ENCODE measurements around the gene LAMP1. TPM values are rescaled to one million over a fixed set of nuclear protein-coding genes. Genes with fewer than 3 reads are reported as not detected.
"Not testable (repeated sequence)": the region's sequence is repeated elsewhere in the genome, so short reads cannot be mapped to it uniquely, and the experiment has no call there.

Gene LAMP1
- total RNA-seq, 1 donor from 2014 or later, result 210 TPM

DNA sequence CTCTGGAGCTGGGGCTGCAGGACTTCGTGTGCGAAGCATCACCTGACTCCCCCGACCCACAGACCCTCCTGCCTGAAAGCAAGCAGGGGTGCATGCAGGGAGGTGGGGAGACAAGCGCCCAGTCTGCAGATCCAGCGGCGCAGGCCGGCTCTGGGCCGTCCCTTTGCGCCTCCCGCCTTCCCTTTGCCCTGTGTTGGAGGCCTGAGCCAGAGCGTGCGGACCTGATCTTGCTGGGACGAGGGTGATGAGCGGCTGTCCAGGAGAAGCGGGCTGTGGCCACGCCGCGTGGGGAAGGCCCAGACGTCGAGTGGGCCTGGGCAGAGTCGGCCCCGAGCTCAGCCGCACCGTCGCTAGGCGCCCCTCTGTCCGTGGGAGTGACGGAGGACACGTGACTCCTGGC lies 72.2 kb downstream of the LAMP1 start:
- no peaks in the 10 kb centered on the region for H3K36me3 Mint-ChIP-seq (ENCODE audit: low read depth, unreplicated experiment)
- H3K4me1 Mint-ChIP-seq (ENCODE audit: unreplicated experiment), result no peaks in the 10 kb centered on the region
- H3K4me3 Mint-ChIP-seq (ENCODE audit: unreplicated experiment), result no peak overlapping the region
- peaks cover 5% of the 10 kb centered on the region for H3K27me3 Mint-ChIP-seq (ENCODE audit: unreplicated experiment)
- no peak for DNase-seq (ENCODE audit: low spot score)
- no peak overlapping the region for H3K27ac Mint-ChIP-seq (ENCODE audit: unreplicated experiment)
- TF ChIP-seq, protein P1, sequence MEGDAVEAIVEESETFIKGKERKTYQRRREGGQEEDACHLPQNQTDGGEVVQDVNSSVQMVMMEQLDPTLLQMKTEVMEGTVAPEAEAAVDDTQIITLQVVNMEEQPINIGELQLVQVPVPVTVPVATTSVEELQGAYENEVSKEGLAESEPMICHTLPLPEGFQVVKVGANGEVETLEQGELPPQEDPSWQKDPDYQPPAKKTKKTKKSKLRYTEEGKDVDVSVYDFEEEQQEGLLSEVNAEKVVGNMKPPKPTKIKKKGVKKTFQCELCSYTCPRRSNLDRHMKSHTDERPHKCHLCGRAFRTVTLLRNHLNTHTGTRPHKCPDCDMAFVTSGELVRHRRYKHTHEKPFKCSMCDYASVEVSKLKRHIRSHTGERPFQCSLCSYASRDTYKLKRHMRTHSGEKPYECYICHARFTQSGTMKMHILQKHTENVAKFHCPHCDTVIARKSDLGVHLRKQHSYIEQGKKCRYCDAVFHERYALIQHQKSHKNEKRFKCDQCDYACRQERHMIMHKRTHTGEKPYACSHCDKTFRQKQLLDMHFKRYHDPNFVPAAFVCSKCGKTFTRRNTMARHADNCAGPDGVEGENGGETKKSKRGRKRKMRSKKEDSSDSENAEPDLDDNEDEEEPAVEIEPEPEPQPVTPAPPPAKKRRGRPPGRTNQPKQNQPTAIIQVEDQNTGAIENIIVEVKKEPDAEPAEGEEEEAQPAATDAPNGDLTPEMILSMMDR (IDR thresholded peaks at IDR 0.05; ENCODE audit: unreplicated experiment), result no peak
- H3K9me3 Mint-ChIP-seq (ENCODE audit: unreplicated experiment), result no peaks in the 10 kb centered on the region

DNA sequence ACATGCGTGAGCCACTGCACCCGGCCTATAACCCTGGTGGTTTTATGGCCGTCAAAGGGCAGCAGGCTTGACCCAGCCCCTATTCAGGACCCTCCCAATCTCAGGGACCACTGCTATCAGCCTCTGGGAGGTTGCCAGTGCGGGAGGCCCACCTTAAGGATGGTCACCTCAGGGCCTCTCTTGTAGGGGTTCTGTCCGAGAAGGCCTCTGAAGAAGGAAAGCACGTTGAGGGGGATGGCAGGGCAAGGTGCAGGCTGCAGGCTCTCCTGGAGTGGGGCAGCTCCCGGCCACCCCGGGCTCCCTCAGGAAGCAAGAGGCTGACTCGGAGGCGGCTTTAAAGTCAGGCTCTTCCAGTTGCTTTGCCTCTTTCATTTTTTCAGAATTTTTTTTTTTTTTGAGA lies 72.8 kb downstream of the LAMP1 start:
- Mint-ChIP-seq H3K27ac (ENCODE audit: unreplicated experiment) (no peak overlapping the region), H3K9me3 (ENCODE audit: unreplicated experiment) (no peaks in the 10 kb centered on the region), H3K4me1 (ENCODE audit: unreplicated experiment) (no peaks in the 10 kb centered on the region), H3K4me3 (ENCODE audit: unreplicated experiment) (no peak overlapping the region), H3K27me3 (ENCODE audit: unreplicated experiment) (peaks cover 5% of the 10 kb centered on the region), H3K36me3 (ENCODE audit: low read depth, unreplicated experiment) (no peaks in the 10 kb centered on the region)
- TF ChIP-seq, protein P1 (IDR thresholded peaks at IDR 0.05; ENCODE audit: unreplicated experiment), result no peak
- no peak for DNase-seq (ENCODE audit: low spot score)

DNA sequence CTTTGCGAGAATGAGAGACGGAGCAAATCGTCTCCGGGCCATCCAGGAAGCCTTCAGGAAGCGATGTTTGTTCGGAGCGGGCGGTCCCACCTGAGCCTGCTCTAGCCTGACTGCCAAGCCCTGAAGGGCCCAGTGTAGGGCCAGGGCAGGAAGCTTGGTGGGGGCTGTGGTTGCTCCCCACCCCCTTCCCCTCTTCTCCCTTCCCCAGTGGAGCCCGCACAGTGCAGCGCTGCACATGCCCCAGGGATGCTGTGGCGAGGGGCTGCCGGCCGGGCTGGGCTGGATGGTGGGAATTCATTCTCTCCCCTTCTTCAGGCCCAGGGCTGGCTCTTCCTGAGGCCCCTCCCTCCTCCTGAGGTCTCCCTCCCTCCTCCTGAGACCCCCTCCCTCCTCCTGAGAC lies 74.0 kb downstream of the LAMP1 start:
- no peak overlapping the region for H3K4me3 Mint-ChIP-seq (ENCODE audit: unreplicated experiment)
- H3K9me3 Mint-ChIP-seq (ENCODE audit: unreplicated experiment), result no peaks in the 10 kb centered on the region
- H3K4me1 Mint-ChIP-seq (ENCODE audit: unreplicated experiment), result no peaks in the 10 kb centered on the region
- DNase-seq (ENCODE audit: low spot score), result no peak
- TF ChIP-seq, protein P1 (IDR thresholded peaks at IDR 0.05; ENCODE audit: unreplicated experiment), result no peak
- no peaks in the 10 kb centered on the region for H3K36me3 Mint-ChIP-seq (ENCODE audit: low read depth, unreplicated experiment)
- H3K27ac Mint-ChIP-seq (ENCODE audit: unreplicated experiment), result no peak overlapping the region
- H3K27me3 Mint-ChIP-seq (ENCODE audit: unreplicated experiment), result peaks cover 5% of the 10 kb centered on the region

DNA sequence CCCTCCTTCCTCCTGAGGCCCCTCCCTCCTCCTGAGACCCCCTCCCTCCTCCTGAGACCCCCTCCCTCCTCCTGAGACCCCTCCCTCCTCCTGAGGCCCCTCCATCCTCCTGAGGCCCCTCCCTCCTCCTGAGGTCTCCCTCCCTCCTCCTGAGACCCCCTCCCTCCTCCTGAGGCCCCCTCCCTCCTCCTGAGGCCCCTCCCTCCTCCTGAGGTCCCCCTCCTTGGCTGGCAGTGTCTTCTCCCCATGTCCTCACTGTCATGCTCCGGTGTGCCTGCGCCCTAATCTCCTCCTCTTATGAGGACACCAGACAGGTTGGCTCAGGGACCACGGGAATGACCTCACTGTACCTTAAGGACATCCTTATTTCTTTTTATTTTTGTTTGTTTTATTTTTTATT lies 74.7 kb downstream of the LAMP1 start:
- not testable (repeated sequence) for H3K27ac Mint-ChIP-seq (ENCODE audit: unreplicated experiment); H3K4me3 Mint-ChIP-seq (ENCODE audit: unreplicated experiment); H3K9me3 Mint-ChIP-seq (ENCODE audit: unreplicated experiment); H3K36me3 Mint-ChIP-seq (ENCODE audit: low read depth, unreplicated experiment); DNase-seq (ENCODE audit: low spot score); H3K4me1 Mint-ChIP-seq (ENCODE audit: unreplicated experiment); H3K27me3 Mint-ChIP-seq (ENCODE audit: unreplicated experiment)

Small RNA genes lying within 50 kb of the gene (microRNA-seq; reads per million reads assigned to microRNA genes)
- gene MIR8075 (ENCODE audit: unreplicated experiment), result not detected

Other genes with a start within 250 kb of the LAMP1 start
- not detected for gene F7, start 191.4 kb upstream of the LAMP1 start, total RNA-seq (ENCODE audit: unreplicated experiment)
- gene F10, start 174.4 kb upstream of the LAMP1 start, total RNA-seq (ENCODE audit: unreplicated experiment), result 0.23 TPM
- gene PROZ, start 138.6 kb upstream of the LAMP1 start, total RNA-seq (ENCODE audit: unreplicated experiment), result not detected
- gene PCID2, start 88.6 kb upstream of the LAMP1 start, total RNA-seq (ENCODE audit: unreplicated experiment), result 44.3 TPM
- gene CUL4A, start 87.6 kb upstream of the LAMP1 start, total RNA-seq (ENCODE audit: unreplicated experiment), result 55.8 TPM
- 0.90 TPM for gene GRTP1, start 66.9 kb downstream of the LAMP1 start, total RNA-seq (ENCODE audit: unreplicated experiment)
- 1.5 TPM for gene ADPRHL1, start 156.2 kb downstream of the LAMP1 start, total RNA-seq (ENCODE audit: unreplicated experiment)
- gene DCUN1D2, start 193.5 kb downstream of the LAMP1 start, total RNA-seq (ENCODE audit: unreplicated experiment), result 23.9 TPM

Measured in endothelial cell (in vitro differentiated cells).